ENCODE data around the gene CACNA1I. TPM values are rescaled to one million over a fixed set of nuclear protein-coding genes. Genes with fewer than 3 reads are reported as not detected.

The CACNA1I gene
- total RNA-seq, 1 experiment from 2014 or later: 0.15 TPM

GRCh38 chr22:39595622-39596172 is 25.1 kb downstream of the CACNA1I start:
- Histone ChIP-seq H3K9me3 (ENCODE audit: control insufficient read depth in 1 of 2, insufficient read depth in 1 of 2, low read depth in 1 of 2, low read length in 2 of 2) (no peaks in the 10 kb centered on the region), H3K9ac (ENCODE audit: low read length) (no peak overlapping the region), H3K36me3 (ENCODE audit: control insufficient read depth in 1 of 2, insufficient read depth in 2 of 2, low read length in 2 of 2) (no peaks in the 10 kb centered on the region), H3K4me2 (ENCODE audit: low read length) (no peak overlapping the region), H3K4me3 (replicated peaks in 1 of 2; ENCODE audit: low read depth in 1 of 2, low read length in 2 of 2) (no peak overlapping the region), H3K9me2 (ENCODE audit: insufficient read depth) (no peaks in the 10 kb centered on the region), H3K79me2 (ENCODE audit: insufficient read depth, low read length) (no peaks in the 10 kb centered on the region), H3K27ac (ENCODE audit: low read depth, low read length) (no peak overlapping the region), H3K27me3 (ENCODE audit: insufficient read depth, low read length) (peaks cover 4% of the 10 kb centered on the region; the same call in 1 of the 2 replicates), H2AFZ (ENCODE audit: low read depth, low read length, poor library complexity, severe bottlenecking) (no peak overlapping the region), H3K4me1 (ENCODE audit: control insufficient read depth in 1 of 2, insufficient read depth in 2 of 2, low read length in 2 of 2) (peaks cover 22 to 30% of the 10 kb centered on the region in 2 experiments), H4K20me1 (ENCODE audit: insufficient read depth) (no peaks in the 10 kb centered on the region)
- TF ChIP-seq CBX3 (IDR thresholded peaks at IDR 0.05; ENCODE audit: low read depth) (no peak), YY1 (IDR thresholded peaks at IDR 0.05; ENCODE audit: extremely low read depth, insufficient replicate concordance, low read depth, low read length) (no peak), EZH2phosphoT487 (IDR thresholded peaks at IDR 0.05; ENCODE audit: borderline replicate concordance) (no peak), ATF3 (IDR thresholded peaks at IDR 0.05) (no peak)
- ChIA-PET POLR2A (no interaction called here), CTCF (no interaction called here), RAD21 (ENCODE audit: low non-redundant PET in 1 of 2, low total read pairs in 2 of 2, uncharacterized antibody in 2 of 2, unreplicated experiment in 2 of 2) (no interaction called here)
- intact Hi-C loops (cut with micrococcal nuclease): no loop called here
- no peak for DNase-seq (ENCODE audit: low read depth, low spot score)
- no TSS peak for BruUV-seq (replicated peaks)
- ATAC-seq: no peak

GRCh38 chr22:39596601-39597000 is 26.0 kb downstream of the CACNA1I start:
- Histone ChIP-seq H3K4me3 (replicated peaks in 1 of 2; ENCODE audit: low read depth in 1 of 2, low read length in 2 of 2) (no peak overlapping the region), H3K27ac (ENCODE audit: low read depth, low read length) (no peak overlapping the region), H3K4me1 (ENCODE audit: control insufficient read depth in 1 of 2, insufficient read depth in 2 of 2, low read length in 2 of 2) (peaks cover 22 to 30% of the 10 kb centered on the region in 2 experiments), H3K79me2 (ENCODE audit: insufficient read depth, low read length) (no peaks in the 10 kb centered on the region), H3K9me3 (ENCODE audit: control insufficient read depth in 1 of 2, insufficient read depth in 1 of 2, low read depth in 1 of 2, low read length in 2 of 2) (no peaks in the 10 kb centered on the region), H3K9ac (ENCODE audit: low read length) (no peak overlapping the region), H3K36me3 (ENCODE audit: control insufficient read depth in 1 of 2, insufficient read depth in 2 of 2, low read length in 2 of 2) (no peaks in the 10 kb centered on the region), H3K4me2 (ENCODE audit: low read length) (no peak overlapping the region), H4K20me1 (ENCODE audit: insufficient read depth) (no peaks in the 10 kb centered on the region), H2AFZ (ENCODE audit: low read depth, low read length, poor library complexity, severe bottlenecking) (no peak overlapping the region), H3K9me2 (ENCODE audit: insufficient read depth) (no peaks in the 10 kb centered on the region), H3K27me3 (ENCODE audit: insufficient read depth, low read length) (peaks cover 4% of the 10 kb centered on the region; the same call in 1 of the 2 replicates)
- ChIA-PET CTCF (no interaction called here), RAD21 (ENCODE audit: low non-redundant PET in 1 of 2, low total read pairs in 2 of 2, uncharacterized antibody in 2 of 2, unreplicated experiment in 2 of 2) (no interaction called here), POLR2A (no interaction called here)
- TF ChIP-seq ZBTB33 (IDR thresholded peaks at IDR 0.05; ENCODE audit: extremely low read depth, insufficient replicate concordance, low read length): no peak
- DNase-seq (ENCODE audit: low read depth, low spot score) (no peak), ATAC-seq (no peak)
- intact Hi-C loops (cut with micrococcal nuclease): no loop called here
- BruUV-seq (replicated peaks): no TSS peak
